GM12875 (cell line): ENCODE measurements around the gene GABBR1.

Experiments used
- H3K4me3 ChIP-seq: one replicate; pipeline ENCODE4 v1.5.1; 2011; ENCODE audit warnings: low read depth, low read length, control low read depth
- TF ChIP-seq, protein P1 (sequence below): IDR thresholded peaks from 2 replicates; pipeline ENCODE4 v1.5.1; 2011; ENCODE audit warnings: low read depth, mild to moderate bottlenecking, control low read depth, inconsistent platforms, low read length, moderate library complexity, borderline replicate concordance; ENCODE audit not compliant: insufficient read depth

GABBR1 gene

DNA sequence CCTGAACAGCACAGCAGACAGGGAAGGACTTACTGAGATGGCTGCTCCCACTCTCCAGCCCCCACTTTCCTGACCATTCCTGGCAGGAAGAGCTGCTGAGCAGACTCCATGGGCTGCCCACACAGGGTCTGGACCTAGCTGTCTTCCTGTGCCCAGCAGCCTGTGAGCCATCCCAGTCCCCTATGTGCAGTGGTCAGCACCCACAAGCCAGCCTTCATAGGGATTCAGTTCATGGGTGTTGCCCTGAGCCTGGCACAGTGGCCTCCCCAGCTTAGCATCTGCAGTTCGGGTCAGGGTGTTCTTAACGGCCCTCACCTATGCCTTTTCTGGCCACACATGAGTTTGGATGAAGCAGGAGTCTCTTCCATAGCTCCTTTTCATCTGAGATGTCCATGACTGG, 105.4 kb downstream of the GABBR1 start:
- TF ChIP-seq, protein P1, sequence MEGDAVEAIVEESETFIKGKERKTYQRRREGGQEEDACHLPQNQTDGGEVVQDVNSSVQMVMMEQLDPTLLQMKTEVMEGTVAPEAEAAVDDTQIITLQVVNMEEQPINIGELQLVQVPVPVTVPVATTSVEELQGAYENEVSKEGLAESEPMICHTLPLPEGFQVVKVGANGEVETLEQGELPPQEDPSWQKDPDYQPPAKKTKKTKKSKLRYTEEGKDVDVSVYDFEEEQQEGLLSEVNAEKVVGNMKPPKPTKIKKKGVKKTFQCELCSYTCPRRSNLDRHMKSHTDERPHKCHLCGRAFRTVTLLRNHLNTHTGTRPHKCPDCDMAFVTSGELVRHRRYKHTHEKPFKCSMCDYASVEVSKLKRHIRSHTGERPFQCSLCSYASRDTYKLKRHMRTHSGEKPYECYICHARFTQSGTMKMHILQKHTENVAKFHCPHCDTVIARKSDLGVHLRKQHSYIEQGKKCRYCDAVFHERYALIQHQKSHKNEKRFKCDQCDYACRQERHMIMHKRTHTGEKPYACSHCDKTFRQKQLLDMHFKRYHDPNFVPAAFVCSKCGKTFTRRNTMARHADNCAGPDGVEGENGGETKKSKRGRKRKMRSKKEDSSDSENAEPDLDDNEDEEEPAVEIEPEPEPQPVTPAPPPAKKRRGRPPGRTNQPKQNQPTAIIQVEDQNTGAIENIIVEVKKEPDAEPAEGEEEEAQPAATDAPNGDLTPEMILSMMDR = no peak
- no peak overlapping the region for H3K4me3 ChIP-seq

DNA sequence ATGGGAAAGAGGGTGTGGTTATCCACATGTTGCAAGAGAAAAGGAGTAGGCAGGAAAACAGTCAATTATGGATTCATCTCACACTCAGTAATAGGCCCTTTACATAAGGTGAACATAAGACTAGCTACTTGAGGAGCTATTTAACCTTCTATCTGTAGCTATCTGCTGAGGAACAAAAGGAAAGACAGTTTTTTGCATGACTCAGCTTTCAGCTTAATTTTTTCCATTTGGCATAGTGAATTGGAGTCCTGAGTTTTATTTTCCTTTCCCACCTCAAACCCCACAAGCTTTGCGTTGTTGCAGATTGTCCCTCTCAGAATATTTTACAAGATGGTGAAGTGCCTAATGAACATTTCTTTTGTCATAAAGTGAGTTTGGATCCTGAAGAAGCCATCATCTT, 105.9 kb downstream of the GABBR1 start:
- TF ChIP-seq, protein P1 = no peak
- no peak overlapping the region for H3K4me3 ChIP-seq

DNA sequence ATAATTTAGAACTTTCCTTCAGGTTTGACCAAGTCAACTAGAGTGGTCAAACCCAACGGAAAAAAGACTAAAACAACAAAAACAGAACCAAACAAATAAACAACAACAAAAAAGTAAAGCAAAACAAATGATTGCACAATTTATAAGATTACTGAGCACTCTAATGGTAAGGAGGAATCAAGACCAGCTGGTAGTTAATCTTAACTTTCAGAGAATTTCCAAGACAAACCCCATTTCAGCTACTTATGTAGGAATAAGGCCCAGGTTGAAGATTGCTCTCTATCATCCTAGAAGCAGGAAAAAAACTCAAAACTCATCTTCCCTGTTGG, 107.7 kb downstream of the GABBR1 start:
- H3K4me3 ChIP-seq = no peak overlapping the region
- TF ChIP-seq, protein P1 = no peak

DNA sequence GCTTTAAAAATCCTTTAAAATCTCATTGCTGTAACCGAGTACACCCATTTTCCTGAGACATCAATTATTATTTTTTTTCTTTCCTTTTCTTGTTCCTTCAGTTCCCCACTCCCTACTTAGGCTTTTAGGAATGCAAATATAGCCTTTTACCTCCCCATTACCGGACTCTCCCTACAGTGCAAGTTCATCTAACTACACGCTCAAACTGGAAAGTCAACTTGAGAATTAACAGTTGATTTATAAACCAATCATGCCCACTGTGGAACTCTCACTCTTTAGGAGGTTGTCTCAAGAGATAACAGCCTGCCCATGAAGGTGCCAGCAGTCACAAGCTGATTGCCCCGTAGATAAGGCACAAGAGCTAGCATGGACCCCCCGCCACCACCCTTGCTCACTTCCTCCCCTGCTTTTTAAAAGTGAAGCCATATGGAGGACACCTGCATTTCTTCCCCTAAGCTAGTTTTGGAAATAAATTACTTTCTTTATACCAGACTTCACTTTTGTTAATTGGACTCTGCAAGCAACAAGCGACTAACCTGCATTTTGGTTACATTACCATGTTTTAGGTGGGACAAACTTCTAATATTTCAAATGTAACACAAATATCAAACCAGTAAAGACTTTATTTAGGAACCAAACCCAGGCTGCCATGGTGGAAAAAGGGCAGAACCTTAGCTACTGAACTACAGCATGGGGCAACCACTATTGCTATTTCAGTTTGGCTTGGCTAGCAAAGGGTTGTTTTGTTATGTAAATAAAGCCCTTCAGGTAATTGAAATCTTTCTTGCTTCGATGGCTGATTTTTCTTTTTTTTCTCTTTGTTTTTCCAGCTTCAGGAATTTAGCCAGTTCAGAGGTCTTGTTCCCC, 108.3 kb downstream of the GABBR1 start:
- no peak overlapping the region for H3K4me3 ChIP-seq
- TF ChIP-seq, protein P1 = no peak

DNA sequence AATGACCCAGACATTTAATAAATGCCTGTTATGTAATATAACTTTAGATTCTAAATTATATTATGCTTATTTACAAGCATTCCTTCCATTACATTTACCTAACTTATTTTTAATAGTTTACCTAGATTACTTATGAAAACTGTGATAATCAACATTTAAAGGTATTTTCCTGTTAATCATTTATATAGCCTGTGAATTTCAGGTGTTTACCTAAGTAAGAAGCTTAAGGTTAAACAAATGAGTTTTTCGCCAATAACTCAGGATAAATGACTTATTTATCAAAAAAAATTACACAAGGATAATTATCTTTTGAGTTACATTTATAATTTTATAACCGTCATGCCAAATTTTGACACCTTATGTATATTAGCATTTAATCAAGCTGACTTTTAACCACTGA, 108.9 kb downstream of the GABBR1 start:
- no peak overlapping the region for H3K4me3 ChIP-seq
- TF ChIP-seq, protein P1 = no peak

DNA sequence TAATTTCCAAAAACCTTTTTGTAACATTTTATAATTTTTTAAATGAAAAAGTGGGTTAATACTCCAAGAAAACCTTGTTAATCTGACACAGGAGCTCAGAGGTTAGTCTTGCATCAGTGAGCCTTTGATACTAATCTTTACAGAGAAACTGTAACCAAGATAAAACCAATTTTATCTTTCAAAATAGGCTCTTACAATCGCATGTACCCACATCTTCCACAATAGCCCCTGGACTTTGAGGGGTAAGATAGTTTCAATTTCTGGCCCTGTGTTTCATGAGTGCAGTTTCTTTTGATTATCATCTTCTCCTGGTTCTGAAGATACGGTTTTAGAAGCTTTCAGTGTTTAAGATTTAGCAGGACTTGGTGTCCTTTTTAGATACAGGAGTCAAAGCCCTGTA, 110.8 kb downstream of the GABBR1 start:
- TF ChIP-seq, protein P1 = no peak
- no peak overlapping the region for H3K4me3 ChIP-seq

DNA sequence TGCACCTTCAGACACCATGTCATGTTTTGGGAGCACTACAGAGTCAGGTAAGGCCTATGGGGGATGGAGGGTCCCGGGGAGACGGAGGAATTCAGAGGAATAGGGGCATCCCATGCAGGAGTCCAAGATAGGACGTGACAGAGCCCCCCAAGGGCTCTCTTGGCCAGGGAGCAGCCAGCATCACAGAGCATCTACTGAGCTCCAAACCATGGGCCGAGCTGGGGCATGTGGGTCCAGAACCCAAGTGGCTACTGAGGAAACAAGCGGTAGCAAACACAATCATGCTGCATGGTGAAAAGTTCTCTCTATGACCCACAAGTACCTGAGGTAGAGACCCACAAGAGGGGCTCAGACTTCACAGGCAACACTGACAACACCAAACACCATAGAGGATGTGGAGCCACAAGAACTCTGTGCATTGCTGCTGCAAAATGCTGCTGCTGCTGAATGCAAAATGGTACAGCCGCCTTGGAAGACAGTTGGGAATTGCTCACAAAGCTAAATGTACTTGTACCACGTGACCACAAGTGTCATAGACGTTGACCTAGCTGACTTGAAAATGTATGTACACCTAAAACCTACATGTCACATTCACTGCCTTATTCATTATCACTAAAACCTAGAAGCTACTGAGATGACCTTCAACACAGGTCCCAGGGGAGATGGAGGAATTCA, 111.8 kb downstream of the GABBR1 start:
- H3K4me3 ChIP-seq = no peak overlapping the region

More for the DNA sequence above, 111.8 kb downstream of the GABBR1 start:
- TF ChIP-seq, protein P1 = no peak
